HG03439 (cell line): ENCODE data around the gene ANKRD13C.

Experiments used
- ATAC-seq: cut with Tn5 transposase; IDR thresholded peaks from one replicate; pipeline ENCODE4 v1.9.1; 2021; ENCODE audit warnings: mild to moderate bottlenecking, moderate library complexity; ENCODE audit not compliant: unreplicated experiment

ANKRD13C gene

GRCh38 chr1:70314706-70315304 is 39.7 kb downstream of the ANKRD13C start:
- ATAC-seq = no peak

GRCh38 chr1:70311369-70311768 is 43.2 kb downstream of the ANKRD13C start:
- no peak for ATAC-seq

GRCh38 chr1:70299472-70299871 is 55.0 kb downstream of the ANKRD13C start:
- ATAC-seq = no peak

- no peak for ATAC-seq
These were observed 58.8 kb downstream of the ANKRD13C start for GRCh38 chr1:70295749-70296148.

- ATAC-seq = no peak
These were observed 61.2 kb downstream of the ANKRD13C start for GRCh38 chr1:70293186-70293843.

GRCh38 chr1:70290218-70290617 is 64.3 kb downstream of the ANKRD13C start:
- no peak for ATAC-seq

GRCh38 chr1:70288166-70288565 is 66.4 kb downstream of the ANKRD13C start:
- ATAC-seq = no peak

GRCh38 chr1:70286453-70286852 is 68.1 kb downstream of the ANKRD13C start:
- ATAC-seq = no peak

- no peak for ATAC-seq
These were observed 70.2 kb downstream of the ANKRD13C start for GRCh38 chr1:70284366-70284765.

- ATAC-seq = no peak
These were observed 75.8 kb downstream of the ANKRD13C start for GRCh38 chr1:70278710-70279109.

- ATAC-seq = no peak
These were observed 76.6 kb downstream of the ANKRD13C start for GRCh38 chr1:70277875-70278274.

- no peak for ATAC-seq
These were observed 88.6 kb downstream of the ANKRD13C start for GRCh38 chr1:70265946-70266345.

GRCh38 chr1:70264839-70265238 is 89.7 kb downstream of the ANKRD13C start:
- no peak for ATAC-seq

GRCh38 chr1:70256664-70257063 is 97.9 kb downstream of the ANKRD13C start:
- ATAC-seq = no peak

- no peak for ATAC-seq
These were observed 105.8 kb downstream of the ANKRD13C start for GRCh38 chr1:70248729-70249128.

GRCh38 chr1:70247768-70248167 is 106.8 kb downstream of the ANKRD13C start:
- ATAC-seq = no peak

GRCh38 chr1:70247122-70247521 is 107.4 kb downstream of the ANKRD13C start:
- no peak for ATAC-seq

- no peak for ATAC-seq
These were observed 114.6 kb downstream of the ANKRD13C start for GRCh38 chr1:70239940-70240339.

- ATAC-seq = no peak
These were observed 119.8 kb downstream of the ANKRD13C start for GRCh38 chr1:70234733-70235132.

GRCh38 chr1:70231475-70231874 is 123.0 kb downstream of the ANKRD13C start:
- no peak for ATAC-seq

- ATAC-seq = no peak
These were observed 125.9 kb downstream of the ANKRD13C start for GRCh38 chr1:70228670-70229069.

- ATAC-seq = peak; percentile 47
These were observed 127.1 kb downstream of the ANKRD13C start for GRCh38 chr1:70227439-70227838.

GRCh38 chr1:70224954-70225353 is 129.6 kb downstream of the ANKRD13C start:
- no peak for ATAC-seq
